ENCODE measurements around the gene TOM1.

DNA sequence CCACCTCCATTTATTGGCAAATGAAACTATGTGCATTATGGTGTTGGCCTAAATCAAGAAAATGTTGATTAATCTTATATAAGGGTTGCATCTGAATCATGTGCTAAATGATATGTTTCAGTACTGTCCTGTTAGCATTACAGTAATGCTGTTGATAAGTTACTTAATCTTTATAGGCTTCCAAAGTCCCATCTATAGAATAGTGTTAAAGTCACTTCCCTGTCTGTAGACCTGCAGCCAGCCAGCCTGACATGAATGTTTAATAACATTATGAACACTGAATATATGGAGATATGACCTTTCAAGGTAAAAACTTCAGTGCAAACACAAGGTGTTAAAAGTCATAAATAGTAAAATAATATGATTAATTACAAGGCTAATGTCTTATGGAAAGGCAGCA, 3.6 kb upstream of the TOM1 start:
- TF ChIP-seq DMAP1 (CRISPR knock-in tag; IDR thresholded peaks at IDR 0.05), result no peak
- no peak for TF ChIP-seq PAF1 (CRISPR knock-in tag; IDR thresholded peaks at IDR 0.05)
- TF ChIP-seq, protein P1, sequence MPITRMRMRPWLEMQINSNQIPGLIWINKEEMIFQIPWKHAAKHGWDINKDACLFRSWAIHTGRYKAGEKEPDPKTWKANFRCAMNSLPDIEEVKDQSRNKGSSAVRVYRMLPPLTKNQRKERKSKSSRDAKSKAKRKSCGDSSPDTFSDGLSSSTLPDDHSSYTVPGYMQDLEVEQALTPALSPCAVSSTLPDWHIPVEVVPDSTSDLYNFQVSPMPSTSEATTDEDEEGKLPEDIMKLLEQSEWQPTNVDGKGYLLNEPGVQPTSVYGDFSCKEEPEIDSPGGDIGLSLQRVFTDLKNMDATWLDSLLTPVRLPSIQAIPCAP (CRISPR knock-in tag; IDR thresholded peaks at IDR 0.05; ENCODE audit: low read depth), result no peak
- TF ChIP-seq, protein P2, sequence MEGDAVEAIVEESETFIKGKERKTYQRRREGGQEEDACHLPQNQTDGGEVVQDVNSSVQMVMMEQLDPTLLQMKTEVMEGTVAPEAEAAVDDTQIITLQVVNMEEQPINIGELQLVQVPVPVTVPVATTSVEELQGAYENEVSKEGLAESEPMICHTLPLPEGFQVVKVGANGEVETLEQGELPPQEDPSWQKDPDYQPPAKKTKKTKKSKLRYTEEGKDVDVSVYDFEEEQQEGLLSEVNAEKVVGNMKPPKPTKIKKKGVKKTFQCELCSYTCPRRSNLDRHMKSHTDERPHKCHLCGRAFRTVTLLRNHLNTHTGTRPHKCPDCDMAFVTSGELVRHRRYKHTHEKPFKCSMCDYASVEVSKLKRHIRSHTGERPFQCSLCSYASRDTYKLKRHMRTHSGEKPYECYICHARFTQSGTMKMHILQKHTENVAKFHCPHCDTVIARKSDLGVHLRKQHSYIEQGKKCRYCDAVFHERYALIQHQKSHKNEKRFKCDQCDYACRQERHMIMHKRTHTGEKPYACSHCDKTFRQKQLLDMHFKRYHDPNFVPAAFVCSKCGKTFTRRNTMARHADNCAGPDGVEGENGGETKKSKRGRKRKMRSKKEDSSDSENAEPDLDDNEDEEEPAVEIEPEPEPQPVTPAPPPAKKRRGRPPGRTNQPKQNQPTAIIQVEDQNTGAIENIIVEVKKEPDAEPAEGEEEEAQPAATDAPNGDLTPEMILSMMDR (CRISPR knock-in tag; IDR thresholded peaks at IDR 0.05), result no peak
- no peak for TF ChIP-seq YY1 (IDR thresholded peaks at IDR 0.05; ENCODE audit: insufficient read depth, insufficient replicate concordance, low read depth, low read length)
- no peak for TF ChIP-seq ZFP36 (IDR thresholded peaks at IDR 0.05; ENCODE audit: borderline replicate concordance, low read depth, low read length, partially characterized antibody)
- TF ChIP-seq, protein P3, sequence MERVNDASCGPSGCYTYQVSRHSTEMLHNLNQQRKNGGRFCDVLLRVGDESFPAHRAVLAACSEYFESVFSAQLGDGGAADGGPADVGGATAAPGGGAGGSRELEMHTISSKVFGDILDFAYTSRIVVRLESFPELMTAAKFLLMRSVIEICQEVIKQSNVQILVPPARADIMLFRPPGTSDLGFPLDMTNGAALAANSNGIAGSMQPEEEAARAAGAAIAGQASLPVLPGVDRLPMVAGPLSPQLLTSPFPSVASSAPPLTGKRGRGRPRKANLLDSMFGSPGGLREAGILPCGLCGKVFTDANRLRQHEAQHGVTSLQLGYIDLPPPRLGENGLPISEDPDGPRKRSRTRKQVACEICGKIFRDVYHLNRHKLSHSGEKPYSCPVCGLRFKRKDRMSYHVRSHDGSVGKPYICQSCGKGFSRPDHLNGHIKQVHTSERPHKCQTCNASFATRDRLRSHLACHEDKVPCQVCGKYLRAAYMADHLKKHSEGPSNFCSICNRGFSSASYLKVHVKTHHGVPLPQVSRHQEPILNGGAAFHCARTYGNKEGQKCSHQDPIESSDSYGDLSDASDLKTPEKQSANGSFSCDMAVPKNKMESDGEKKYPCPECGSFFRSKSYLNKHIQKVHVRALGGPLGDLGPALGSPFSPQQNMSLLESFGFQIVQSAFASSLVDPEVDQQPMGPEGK (CRISPR knock-in tag; IDR thresholded peaks at IDR 0.05), result no peak
- TF ChIP-seq KDM5B (CRISPR knock-in tag; IDR thresholded peaks at IDR 0.05; ENCODE audit: borderline replicate concordance), result no peak
- TF ChIP-seq MEIS2 (CRISPR knock-in tag; IDR thresholded peaks at IDR 0.05), result no peak
- no peak for TF ChIP-seq ZNF138 (CRISPR knock-in tag; IDR thresholded peaks at IDR 0.05; ENCODE audit: low read depth)
- no peak for TF ChIP-seq ZNF879 (CRISPR knock-in tag; IDR thresholded peaks at IDR 0.05)
- TF ChIP-seq HDAC2 (CRISPR knock-in tag; IDR thresholded peaks at IDR 0.05), result no peak
